ENCODE measurements around the gene SNX17. TPM values are rescaled to one million over a fixed set of nuclear protein-coding genes. Genes with fewer than 3 reads are reported as not detected.

The SNX17 gene
- total RNA-seq, 1 experiment from 2014 or later: 116 TPM

DNA sequence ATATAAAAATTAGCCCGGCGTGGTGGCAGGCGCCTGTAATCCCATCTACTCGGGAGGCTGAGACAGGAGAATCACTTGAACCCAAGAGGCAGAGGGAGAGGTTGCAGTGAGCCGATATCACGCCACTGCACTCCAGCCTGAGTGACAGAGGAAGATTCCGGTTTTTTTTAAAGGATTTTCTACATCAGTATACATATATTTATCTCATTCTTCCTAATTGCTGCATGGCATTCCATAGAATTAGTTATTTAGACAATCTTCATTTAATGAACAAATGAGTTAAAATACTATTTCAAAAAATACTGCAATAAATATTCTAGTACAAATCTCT, 15.9 kb upstream of the SNX17 start:
- Histone ChIP-seq H3K36me3 (ENCODE audit: control insufficient read depth, insufficient read depth, low read length) (no peaks in the 10 kb centered on the region; the same call in 1 of the 2 replicates), H3K9me3 (ENCODE audit: control insufficient read depth, insufficient read depth, low read depth, low read length) (no peaks in the 10 kb centered on the region), H3K27ac (ENCODE audit: low read length) (no peak overlapping the region; the same call in 1 of the 2 replicates), H3K27me3 (ENCODE audit: control insufficient read depth, insufficient read depth, low read length) (no peaks in the 10 kb centered on the region), H3K4me1 (ENCODE audit: control insufficient read depth, insufficient read depth, low read length) (peaks cover 19% of the 10 kb centered on the region), H3K4me3 (ENCODE audit: low read depth in 2 of 2, low read length in 2 of 2) (no peak overlapping the region; a peak in 1 of 4 replicates)
- in situ Hi-C loops (cut with HindIII; ENCODE audit: low pct_unique_long_range_greater_than_20kb, low sequenced_read_pairs): no loop called here
- no peak for ATAC-seq
- no peak for DNase-seq (ENCODE audit: low read depth, low spot score)
- CTCF ChIA-PET: interaction anchor here (0.6 kb wide), 1 partner anchor 25 kb away, joined by 4 read pairs; no protein-coding TSS in a partner anchor
- intact Hi-C loops (cut with micrococcal nuclease; ENCODE audit: unreplicated experiment): no loop called here
- BruUV-seq (replicated peaks): no TSS peak
- POLR2A ChIA-PET: interaction anchor here (0.6 to 1.2 kb wide), 2 partner anchors 11 to 31 kb away, joined by 3 to 6 read pairs; partner anchors contain the start of gene MPV17
- TF ChIP-seq CTCF (IDR thresholded peaks at IDR 0.05): no peak
- no peak for TF ChIP-seq SIN3A (IDR thresholded peaks at IDR 0.05; ENCODE audit: borderline replicate concordance, insufficient read depth, low read depth, low read length)
- TF ChIP-seq, protein P1, sequence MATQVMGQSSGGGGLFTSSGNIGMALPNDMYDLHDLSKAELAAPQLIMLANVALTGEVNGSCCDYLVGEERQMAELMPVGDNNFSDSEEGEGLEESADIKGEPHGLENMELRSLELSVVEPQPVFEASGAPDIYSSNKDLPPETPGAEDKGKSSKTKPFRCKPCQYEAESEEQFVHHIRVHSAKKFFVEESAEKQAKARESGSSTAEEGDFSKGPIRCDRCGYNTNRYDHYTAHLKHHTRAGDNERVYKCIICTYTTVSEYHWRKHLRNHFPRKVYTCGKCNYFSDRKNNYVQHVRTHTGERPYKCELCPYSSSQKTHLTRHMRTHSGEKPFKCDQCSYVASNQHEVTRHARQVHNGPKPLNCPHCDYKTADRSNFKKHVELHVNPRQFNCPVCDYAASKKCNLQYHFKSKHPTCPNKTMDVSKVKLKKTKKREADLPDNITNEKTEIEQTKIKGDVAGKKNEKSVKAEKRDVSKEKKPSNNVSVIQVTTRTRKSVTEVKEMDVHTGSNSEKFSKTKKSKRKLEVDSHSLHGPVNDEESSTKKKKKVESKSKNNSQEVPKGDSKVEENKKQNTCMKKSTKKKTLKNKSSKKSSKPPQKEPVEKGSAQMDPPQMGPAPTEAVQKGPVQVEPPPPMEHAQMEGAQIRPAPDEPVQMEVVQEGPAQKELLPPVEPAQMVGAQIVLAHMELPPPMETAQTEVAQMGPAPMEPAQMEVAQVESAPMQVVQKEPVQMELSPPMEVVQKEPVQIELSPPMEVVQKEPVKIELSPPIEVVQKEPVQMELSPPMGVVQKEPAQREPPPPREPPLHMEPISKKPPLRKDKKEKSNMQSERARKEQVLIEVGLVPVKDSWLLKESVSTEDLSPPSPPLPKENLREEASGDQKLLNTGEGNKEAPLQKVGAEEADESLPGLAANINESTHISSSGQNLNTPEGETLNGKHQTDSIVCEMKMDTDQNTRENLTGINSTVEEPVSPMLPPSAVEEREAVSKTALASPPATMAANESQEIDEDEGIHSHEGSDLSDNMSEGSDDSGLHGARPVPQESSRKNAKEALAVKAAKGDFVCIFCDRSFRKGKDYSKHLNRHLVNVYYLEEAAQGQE (IDR thresholded peaks at IDR 0.05; ENCODE audit: insufficient read depth in 1 of 2, low read depth in 2 of 2, low read length in 1 of 2): no peak
- TF ChIP-seq POLR2AphosphoS5 (IDR thresholded peaks at IDR 0.05; ENCODE audit: low read depth, low read length): no peak
- TF ChIP-seq TCF7L2 (IDR thresholded peaks at IDR 0.05; ENCODE audit: low read depth, low read length): no peak

DNA sequence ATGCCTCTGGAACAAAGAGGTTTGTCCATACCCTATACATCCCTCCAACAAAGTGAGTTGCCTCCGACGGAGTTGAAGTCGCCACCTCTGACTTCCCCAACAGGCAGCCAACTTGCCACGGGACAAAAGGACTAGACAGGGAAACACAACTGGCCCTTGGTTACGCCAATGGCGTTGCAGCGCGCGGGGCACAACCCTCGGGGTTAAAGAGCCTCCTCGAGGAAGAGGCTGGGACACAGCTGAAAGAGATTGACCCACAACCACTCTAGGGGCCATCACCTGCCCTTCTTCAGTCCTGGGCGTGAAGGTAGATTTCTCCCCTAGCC, 14.4 kb upstream of the SNX17 start:
- BruUV-seq (replicated peaks): no TSS peak
- H3K27me3 ChIP-seq (ENCODE audit: control insufficient read depth, insufficient read depth, low read length): no peaks in the 10 kb centered on the region

More for the DNA sequence above, 14.4 kb upstream of the SNX17 start:
- no peaks in the 10 kb centered on the region; the same call in 1 of the 2 replicates for H3K36me3 ChIP-seq (ENCODE audit: control insufficient read depth, insufficient read depth, low read length)
- ATAC-seq (peak; percentile 55), DNase-seq (ENCODE audit: low read depth, low spot score) (no peak)
- TF ChIP-seq SIN3A (IDR thresholded peaks at IDR 0.05; ENCODE audit: borderline replicate concordance, insufficient read depth, low read depth, low read length) (0 out of 2 replicates have a peak, but pooled peaks have one; percentile 27), TCF7L2 (IDR thresholded peaks at IDR 0.05; ENCODE audit: low read depth, low read length) (no peak)
- POLR2A ChIA-PET: interaction anchor here (0.9 kb wide), 1 partner anchor 16 kb away, joined by 7 read pairs; no protein-coding TSS in a partner anchor
- intact Hi-C loops (cut with micrococcal nuclease; ENCODE audit: unreplicated experiment) (no loop called here), in situ Hi-C loops (cut with HindIII; ENCODE audit: low pct_unique_long_range_greater_than_20kb, low sequenced_read_pairs) (no loop called here)
- CTCF ChIA-PET: no interaction called here
- peak overlapping the region; percentile 93 for H3K27ac ChIP-seq (ENCODE audit: low read length)
- peaks cover 19% of the 10 kb centered on the region for H3K4me1 ChIP-seq (ENCODE audit: control insufficient read depth, insufficient read depth, low read length)
- peak overlapping the region; percentile 62 to 99 for H3K4me3 ChIP-seq (ENCODE audit: low read depth in 2 of 2, low read length in 2 of 2)
- H3K9me3 ChIP-seq (ENCODE audit: control insufficient read depth, insufficient read depth, low read depth, low read length): no peaks in the 10 kb centered on the region
